ENCODE data around the gene APOA1.

APOA1 gene

GRCh38 chr11:116786966-116787365, 50.5 kb downstream of the APOA1 start:
- no peak for DNase-seq

GRCh38 chr11:116786326-116786725, 51.1 kb downstream of the APOA1 start:
- no peak for DNase-seq
